Cardiac septum (tissue), 1 donor: ENCODE data around the gene LRBA. TPM values are rescaled to one million over a fixed set of nuclear protein-coding genes. Genes with fewer than 3 reads are reported as not detected.

Experiments used
- DNase-seq: peaks from one replicate; pipeline ENCODE4 v3.0.0-alpha.2; 2020; ENCODE audit warnings: low spot score
- intact Hi-C: fragments of 100-400 bp; cut with DNase I; formaldehyde crosslinking; loops from one replicate; pipeline ENCODE4 v1.14.0; 2022
- total RNA-seq: library from RNA; stranded (reverse); fragmentation: NEBNext Ultra II Directional; extraction: Animal tissue kit (Norgen Biotek cat#: 25700); gene quantifications from one replicate; pipeline ENCODE4 v1.2.1, GENCODE V29; 2021
- donor health status: DM: no; HTN: no; CAD: no.

The LRBA gene
- total RNA-seq, 1 donor from 2014 or later = 22.7 TPM

- no peak for DNase-seq
- intact Hi-C loops = no loop called here
Observed at GRCh38 chr4:150906987-150907633, 108.0 kb downstream of the LRBA start.

GRCh38 chr4:150904671-150905070 lies 110.4 kb downstream of the LRBA start:
- intact Hi-C loops = no loop called here
- no peak for DNase-seq

- DNase-seq = no peak
- intact Hi-C loops = no loop called here
Observed at GRCh38 chr4:150903603-150904002, 111.5 kb downstream of the LRBA start.

GRCh38 chr4:150896497-150896896 lies 118.6 kb downstream of the LRBA start:
- intact Hi-C loops = no loop called here
- no peak for DNase-seq

- intact Hi-C loops = no loop called here
- no peak for DNase-seq
Observed at GRCh38 chr4:150890246-150890645, 124.8 kb downstream of the LRBA start.

GRCh38 chr4:150889306-150889705 lies 125.8 kb downstream of the LRBA start:
- no peak for DNase-seq
- intact Hi-C loops = no loop called here

- no peak for DNase-seq
- intact Hi-C loops = no loop called here
Observed at GRCh38 chr4:150888625-150889024, 126.5 kb downstream of the LRBA start.

- intact Hi-C loops = no loop called here
- DNase-seq = no peak
Observed at GRCh38 chr4:150888217-150888616, 126.9 kb downstream of the LRBA start.

- intact Hi-C loops = no loop called here
- DNase-seq = no peak
Observed at GRCh38 chr4:150886597-150886996, 128.5 kb downstream of the LRBA start.

- no peak for DNase-seq
- intact Hi-C loops = no loop called here
Observed at GRCh38 chr4:150884625-150885024, 130.5 kb downstream of the LRBA start.

- intact Hi-C loops = no loop called here
Observed at GRCh38 chr4:150875367-150875766, 139.7 kb downstream of the LRBA start.

GRCh38 chr4:150874338-150875226 lies 140.5 kb downstream of the LRBA start:
- intact Hi-C loops = loop anchor here (5.0 kb wide), 2 partner anchors 83 to 152 kb away; no protein-coding TSS in a partner anchor
- DNase-seq = peak; percentile 80

More at GRCh38 chr4:150875367-150875766, 139.7 kb downstream of the LRBA start:
- no peak for DNase-seq

GRCh38 chr4:150867148-150867547 lies 147.9 kb downstream of the LRBA start:
- intact Hi-C loops = loop anchor here (10.0 kb wide), 1 partner anchor 862 kb away; no protein-coding TSS in a partner anchor
- no peak for DNase-seq

- DNase-seq = no peak
- intact Hi-C loops = loop anchor here (10.0 kb wide), 1 partner anchor 859 kb away; no protein-coding TSS in a partner anchor
Observed at GRCh38 chr4:150863456-150863855, 151.6 kb downstream of the LRBA start.

GRCh38 chr4:150862829-150863228 lies 152.3 kb downstream of the LRBA start:
- DNase-seq = no peak
- intact Hi-C loops = loop anchor here (10.0 kb wide), 1 partner anchor 858 kb away; no protein-coding TSS in a partner anchor

GRCh38 chr4:150859453-150859852 lies 155.6 kb downstream of the LRBA start:
- no peak for DNase-seq

GRCh38 chr4:150855981-150856510 lies 159.0 kb downstream of the LRBA start:
- intact Hi-C loops = no loop called here
- DNase-seq = no peak

More at GRCh38 chr4:150859453-150859852, 155.6 kb downstream of the LRBA start:
- intact Hi-C loops = no loop called here

GRCh38 chr4:150854600-150854999 lies 160.5 kb downstream of the LRBA start:
- intact Hi-C loops = no loop called here

GRCh38 chr4:150853882-150854281 lies 161.2 kb downstream of the LRBA start:
- DNase-seq = no peak
- intact Hi-C loops = no loop called here

More at GRCh38 chr4:150854600-150854999, 160.5 kb downstream of the LRBA start:
- DNase-seq = no peak

GRCh38 chr4:150852216-150852615 lies 162.9 kb downstream of the LRBA start:
- no peak for DNase-seq
- intact Hi-C loops = no loop called here
